Endothelial cell of umbilical vein (primary cell): Measurements from ENCODE around the gene PSMG2. TPM values are rescaled to one million over a fixed set of nuclear protein-coding genes. Genes with fewer than 3 reads are reported as not detected.

ENCODE experiments used
- BruUV-seq: library from RNA; stranded (reverse); fragments of 400-500 nt; replicated peaks from 2 replicates; lab custom pipeline; 2021; lab: Mats Ljungman, UMichigan
- CTCF ChIA-PET: fragments of 300-600, 350-600 bp; sonication (Branson Sonifier 250); formaldehyde crosslinking; loops from one replicate; lab custom pipeline; 2021; ENCODE audit warnings: antibody characterized with exemption, inconsistent platforms; lab: Charles Lee
- POLR2A ChIA-PET: fragments of 300-600, 350-600 bp; sonication (Branson Sonifier 250); formaldehyde crosslinking; loops from one replicate; lab custom pipeline; 2021; ENCODE audit warnings: antibody characterized with exemption, inconsistent platforms; lab: Charles Lee
- DNase-seq: peaks from one replicate; pipeline ENCODE4 v3.0.0-alpha.2; 2011; ENCODE audit warnings: low read depth, low spot score
- FAIRE-seq: peaks from 2 replicates; lab custom pipeline; 2011; peaks lifted over from hg19 to GRCh38; lab: Jason Lieb, UNC
- H2AFZ ChIP-seq: 2 replicates; pipeline ENCODE4 v1.6.0; 2012; ENCODE audit warnings: low read depth, low read length, control low read depth, inconsistent platforms
- H3K27ac ChIP-seq: 2 replicates; pipeline ENCODE4 v1.5.1; 2011; ENCODE audit warnings: low read depth, mild to moderate bottlenecking, control low read depth, low read length, moderate library complexity; ENCODE audit not compliant: insufficient read depth
- H3K27me3 ChIP-seq, 2 experiments: 2 replicates each; pipeline versions ENCODE4 v1.6.0 to v1.6.1; 2011; ENCODE audit warnings: low read length in 2 of 2, mixed read lengths in 1 of 2; ENCODE audit not compliant: control insufficient read depth in 2 of 2, insufficient read depth in 2 of 2
- H3K36me3 ChIP-seq, 2 experiments: 2 replicates in 1 of 2; 3 replicates in 1 of 2; pipeline ENCODE4 v1.5.1; 2011; ENCODE audit warnings: low read length in 2 of 2, mild to moderate bottlenecking in 1 of 2, moderate library complexity in 1 of 2; ENCODE audit not compliant: control insufficient read depth in 2 of 2, insufficient read depth in 2 of 2; ENCODE audit errors: extremely low read depth in 1 of 2
- H3K4me1 ChIP-seq: 3 replicates; pipeline ENCODE4 v1.5.1; 2011; ENCODE audit warnings: mild to moderate bottlenecking, low read length; ENCODE audit not compliant: control insufficient read depth, insufficient read depth; ENCODE audit errors: extremely low read depth
- H3K4me2 ChIP-seq: 2 replicates; pipeline ENCODE4 v1.6.1; 2011; ENCODE audit warnings: low read length, control low read depth, mixed read lengths; ENCODE audit not compliant: insufficient read depth
- H3K4me3 ChIP-seq, 3 experiments: fragments of 200-600 bp in 1 of 3; sonication (generic), shearing (Covaris generic) in 1 of 3; replicated peaks in 1 of 3; 2 replicates each; pipeline ENCODE4 v1.5.1; 2011 to 2016; ENCODE audit warnings: control low read depth in 3 of 3, low read length in 3 of 3, mild to moderate bottlenecking in 2 of 3, inconsistent platforms in 1 of 3, low read depth in 1 of 3, moderate library complexity in 1 of 3; ENCODE audit not compliant: insufficient read depth in 1 of 3
- H3K79me2 ChIP-seq: 2 replicates; pipeline ENCODE4 v1.6.0; 2012; ENCODE audit warnings: low read length, inconsistent platforms; ENCODE audit not compliant: control insufficient read depth, insufficient read depth
- H3K9ac ChIP-seq: replicated peaks from 2 replicates; pipeline ENCODE3; 2011; ENCODE audit warnings: low read length, control low read depth; ENCODE audit not compliant: insufficient read depth; ENCODE audit errors: extremely low read depth
- H3K9me1 ChIP-seq: replicated peaks from 3 replicates; pipeline ENCODE4 v1.6.0; 2011; ENCODE audit warnings: mild to moderate bottlenecking, low read length; ENCODE audit not compliant: control insufficient read depth, insufficient read depth; ENCODE audit errors: extremely low read depth
- H3K9me3 ChIP-seq: replicated peaks from 2 replicates; pipeline ENCODE4 v1.5.1; 2012; ENCODE audit warnings: low read length, inconsistent platforms; ENCODE audit not compliant: control insufficient read depth, insufficient read depth
- H4K20me1 ChIP-seq: replicated peaks from 2 replicates; pipeline ENCODE3; 2011; ENCODE audit warnings: mild to moderate bottlenecking, low read length; ENCODE audit not compliant: control insufficient read depth, insufficient read depth; ENCODE audit errors: extremely low read depth
- EZH2 ChIP-seq: IDR thresholded peaks from 2 replicates; pipeline ENCODE4 v1.6.1; 2012; ENCODE audit warnings: borderline replicate concordance, low read depth, mild to moderate bottlenecking, moderate library complexity, low read length, inconsistent platforms; ENCODE audit not compliant: severe bottlenecking
- FOS ChIP-seq: IDR thresholded peaks from 2 replicates; pipeline ENCODE4 v1.6.1; 2011; ENCODE audit warnings: mild to moderate bottlenecking, low read length, moderate library complexity, borderline replicate concordance; ENCODE audit not compliant: insufficient read depth
- GATA2 ChIP-seq: IDR thresholded peaks from 2 replicates; pipeline ENCODE4 v1.7.0; 2011; ENCODE audit warnings: low read depth, mild to moderate bottlenecking, moderate library complexity, mixed read lengths, low read length; ENCODE audit not compliant: insufficient read length, insufficient read depth
- JUN ChIP-seq: IDR thresholded peaks from 2 replicates; pipeline ENCODE4 v1.6.1; 2011; ENCODE audit warnings: borderline replicate concordance, low read depth; ENCODE audit not compliant: insufficient read length, insufficient read depth
- MYC ChIP-seq: IDR thresholded peaks from one replicate; pipeline ENCODE4 v1.6.1; 2011; ENCODE audit warnings: mild to moderate bottlenecking, low read depth, low read length
- POLR2A ChIP-seq: IDR thresholded peaks from 2 replicates; pipeline ENCODE4 v1.6.1; 2012; ENCODE audit warnings: low read depth, mild to moderate bottlenecking, control low read depth, low read length
- POLR2AphosphoS5 ChIP-seq: IDR thresholded peaks from 2 replicates; pipeline ENCODE4 v1.6.1; 2012; ENCODE audit warnings: low read depth, mild to moderate bottlenecking, control low read depth, low read length, moderate library complexity; ENCODE audit not compliant: insufficient read depth
- dilution Hi-C: fragments of 300-500 bp; cut with MboI; formaldehyde crosslinking; loops from one replicate; pipeline ENCODE4 v1.15.0; 2019; ENCODE audit warnings: low sequenced_read_pairs; ENCODE audit not compliant: extremely low pct_ligation_motif_present
- intact Hi-C: fragments of 100-400 bp; cut with micrococcal nuclease; formaldehyde crosslinking; loops from one replicate; pipeline ENCODE4 v1.10.0; 2022
- polyA plus RNA-seq, 4 experiments: library from polyadenylated mRNA; depleted of rRNA in 3 of 4; stranded (reverse) in 3 of 4; unstranded in 1 of 4; fragments of >200 nt; gene quantifications; 2 replicates each; pipeline versions ENCODE4 v1.2.1 to v1.2.3, GENCODE V29; 2011 to 2012; ENCODE audit warnings: missing spikeins in 1 of 4
- total RNA-seq: library from RNA; stranded (reverse); gene quantifications from 2 replicates; pipeline ENCODE4 v1.2.3, GENCODE V29; 2021
- TF ChIP-seq, protein P1 (sequence below), 2 donors: IDR thresholded peaks; 1 replicate in 1 of 2; 2 replicates in 1 of 2; pipeline ENCODE4 v1.5.1; 2011; ENCODE audit warnings: low read length in 2 of 2, mild to moderate bottlenecking in 2 of 2, moderate library complexity in 2 of 2, control low read depth in 1 of 2, inconsistent platforms in 1 of 2, low read depth in 1 of 2; ENCODE audit not compliant: insufficient read depth in 1 of 2; ENCODE audit errors: extremely low read depth in 1 of 2
- TF ChIP-seq, protein P2 (sequence below): IDR thresholded peaks from 2 replicates; pipeline ENCODE4 v1.6.1; 2011; ENCODE audit not compliant: insufficient read depth, insufficient read length

Gene PSMG2
- total and polyA plus RNA-seq, 2 donors (not counting 3 experiments of a cell fraction or from before 2014, with no cell fraction given): 42.0 to 71.0 TPM

DNA sequence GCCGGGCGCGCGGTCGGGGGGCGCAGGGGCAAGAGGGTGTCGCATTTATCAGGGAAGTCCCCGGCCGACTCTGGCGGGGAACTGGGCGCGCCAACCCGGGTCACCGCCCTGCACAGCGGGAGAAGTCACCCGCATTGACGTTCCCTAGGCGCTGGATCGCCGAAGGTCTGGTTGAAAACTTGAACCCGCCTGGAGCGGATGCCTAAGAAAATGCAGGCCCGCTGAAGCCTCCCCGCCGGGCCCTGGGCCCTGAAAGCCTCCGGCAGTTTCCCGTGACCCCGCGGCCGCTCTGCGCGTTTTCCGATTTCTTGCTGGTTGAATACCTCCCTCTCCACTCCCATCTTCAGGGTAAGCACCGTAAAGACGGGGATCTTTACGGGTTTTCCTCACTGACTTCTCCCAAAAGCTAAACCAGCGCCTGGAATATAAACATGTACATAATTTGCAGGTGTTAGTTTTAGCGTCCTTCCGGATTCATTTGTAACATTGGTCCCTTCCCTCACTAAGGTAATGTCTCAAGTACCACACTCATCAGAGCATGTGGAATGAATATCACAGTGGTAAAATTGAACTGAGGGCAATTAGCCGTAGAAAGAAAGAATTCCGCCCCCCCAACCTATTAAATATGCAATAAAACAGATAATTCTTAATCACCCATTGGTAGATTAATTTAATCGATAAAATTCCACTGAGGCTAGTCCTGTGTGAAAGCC is 44.3 kb upstream of the PSMG2 start:
- peak overlapping the region; percentile 52 for H3K27ac ChIP-seq
- H3K9me3 ChIP-seq: no peaks in the 10 kb centered on the region
- H2AFZ ChIP-seq: peak overlapping the region; percentile 84
- no TSS peak for BruUV-seq
- intact Hi-C loops (loop anchor here (1.0 to 10.0 kb wide), 7 partner anchors 60 to 374 kb away; partner anchors contain the start of genes AFG3L2 and PRELID3A), dilution Hi-C loops (no loop called here)
- peaks cover 36% of the 10 kb centered on the region for H3K4me1 ChIP-seq
- TF ChIP-seq EZH2 (no peak), POLR2A (no peak), POLR2AphosphoS5 (no peak), GATA2 (no peak), MYC (no peak), JUN (no peak), FOS (no peak)
- TF ChIP-seq, protein P1, sequence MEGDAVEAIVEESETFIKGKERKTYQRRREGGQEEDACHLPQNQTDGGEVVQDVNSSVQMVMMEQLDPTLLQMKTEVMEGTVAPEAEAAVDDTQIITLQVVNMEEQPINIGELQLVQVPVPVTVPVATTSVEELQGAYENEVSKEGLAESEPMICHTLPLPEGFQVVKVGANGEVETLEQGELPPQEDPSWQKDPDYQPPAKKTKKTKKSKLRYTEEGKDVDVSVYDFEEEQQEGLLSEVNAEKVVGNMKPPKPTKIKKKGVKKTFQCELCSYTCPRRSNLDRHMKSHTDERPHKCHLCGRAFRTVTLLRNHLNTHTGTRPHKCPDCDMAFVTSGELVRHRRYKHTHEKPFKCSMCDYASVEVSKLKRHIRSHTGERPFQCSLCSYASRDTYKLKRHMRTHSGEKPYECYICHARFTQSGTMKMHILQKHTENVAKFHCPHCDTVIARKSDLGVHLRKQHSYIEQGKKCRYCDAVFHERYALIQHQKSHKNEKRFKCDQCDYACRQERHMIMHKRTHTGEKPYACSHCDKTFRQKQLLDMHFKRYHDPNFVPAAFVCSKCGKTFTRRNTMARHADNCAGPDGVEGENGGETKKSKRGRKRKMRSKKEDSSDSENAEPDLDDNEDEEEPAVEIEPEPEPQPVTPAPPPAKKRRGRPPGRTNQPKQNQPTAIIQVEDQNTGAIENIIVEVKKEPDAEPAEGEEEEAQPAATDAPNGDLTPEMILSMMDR (IDR thresholded peaks at IDR 0.05; ENCODE audit: extremely low read depth in 1 of 2, insufficient read depth in 1 of 2, low read depth in 1 of 2, low read length in 2 of 2): no peak
- TF ChIP-seq, protein P2, sequence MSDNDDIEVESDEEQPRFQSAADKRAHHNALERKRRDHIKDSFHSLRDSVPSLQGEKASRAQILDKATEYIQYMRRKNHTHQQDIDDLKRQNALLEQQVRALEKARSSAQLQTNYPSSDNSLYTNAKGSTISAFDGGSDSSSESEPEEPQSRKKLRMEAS: no peak
- FAIRE-seq (no peak), DNase-seq (peak; percentile 44)
- H3K9ac ChIP-seq: peak overlapping the region; percentile 100
- no peaks in the 10 kb centered on the region for H3K36me3 ChIP-seq
- H3K79me2 ChIP-seq: peaks cover 39% of the 10 kb centered on the region
- peak overlapping the region; percentile 73 for H3K4me2 ChIP-seq
- no peaks in the 10 kb centered on the region for H3K9me1 ChIP-seq
- CTCF ChIA-PET: interaction anchor here (0.6 to 5.4 kb wide), 5 partner anchors 52 to 331 kb away, joined by 3 to 65 read pairs (median 4); no protein-coding TSS in a partner anchor
- peak overlapping the region; percentile 47 to 92 (median 65) for H3K4me3 ChIP-seq
- no peaks in the 10 kb centered on the region for H3K27me3 ChIP-seq
- POLR2A ChIA-PET: no interaction called here
- H4K20me1 ChIP-seq: no peaks in the 10 kb centered on the region
